ENCODE measurements around the gene SV2C. TPM values are rescaled to one million over a fixed set of nuclear protein-coding genes. Genes with fewer than 3 reads are reported as not detected.
A peak's percentile ranks its signal among the peaks of the same experiment; 100 is the strongest.

The SV2C gene
- total RNA-seq, 1 experiment from 2014 or later, result not detected

DNA sequence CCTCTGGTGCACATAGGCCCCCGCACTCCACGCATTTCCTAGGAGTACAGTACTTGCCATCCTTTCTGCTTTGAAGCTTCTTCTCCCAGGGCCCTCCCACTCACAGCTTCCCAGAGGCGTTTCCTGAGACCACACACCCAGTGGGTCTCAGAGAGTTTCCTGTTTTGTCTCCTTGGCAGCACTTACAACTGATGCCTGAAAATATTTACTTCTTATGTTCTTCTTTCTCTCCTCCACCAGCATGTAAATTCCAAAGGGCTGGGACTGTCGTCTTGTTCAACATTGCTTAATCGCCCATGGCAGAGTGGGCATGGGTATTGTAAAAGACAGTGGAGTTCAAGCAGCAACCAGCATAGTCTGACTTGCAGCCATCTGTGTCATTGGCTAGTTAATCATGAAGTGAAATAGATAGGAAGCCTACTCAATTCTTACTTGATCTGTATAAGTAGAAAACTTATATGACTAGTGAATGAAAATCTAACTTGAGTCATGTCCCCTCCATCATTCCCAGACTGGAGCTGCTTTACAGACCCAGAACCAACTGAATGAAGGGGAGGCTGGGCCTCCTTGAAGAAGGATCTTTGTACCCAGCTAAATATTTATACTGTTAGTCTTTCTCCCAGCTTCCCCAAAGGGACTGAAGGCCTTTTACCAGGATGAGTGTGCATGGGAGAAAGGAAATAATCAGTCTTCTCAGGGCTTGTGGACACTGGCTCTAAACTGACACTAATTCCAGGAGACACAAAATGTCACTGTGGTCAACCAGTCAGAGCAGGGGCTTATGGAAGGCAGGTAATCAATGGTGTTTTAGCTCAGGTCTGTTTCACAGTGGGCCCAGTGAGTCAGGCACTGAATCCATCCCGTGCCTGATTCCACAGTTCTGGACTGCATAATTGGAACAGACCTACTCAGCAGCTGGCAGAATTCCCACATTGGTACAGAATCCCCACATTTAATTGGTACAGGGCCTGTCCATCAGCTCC lies 116.4 kb downstream of the SV2C start:
- peaks cover 34% of the 10 kb centered on the region for H3K27me3 Mint-ChIP-seq (ENCODE audit: insufficient read depth, unreplicated experiment)
- no peaks in the 10 kb centered on the region for H3K9me3 Mint-ChIP-seq (ENCODE audit: unreplicated experiment)
- intact Hi-C loops (cut with micrococcal nuclease), result no loop called here
- POLR2A ChIA-PET, result no interaction called here
- CTCF ChIA-PET, result interaction anchor here (0.7 to 1.9 kb wide), 3 partner anchors 24 to 33 kb away, joined by 3 to 8 read pairs (median 6); no protein-coding TSS in a partner anchor
- H3K36me3 Mint-ChIP-seq (ENCODE audit: insufficient read depth, unreplicated experiment), result no peaks in the 10 kb centered on the region
- no peak overlapping the region for H3K4me3 Mint-ChIP-seq (ENCODE audit: unreplicated experiment)
- no peak for DNase-seq (ENCODE audit: unreplicated experiment)
- TF ChIP-seq, protein P1, sequence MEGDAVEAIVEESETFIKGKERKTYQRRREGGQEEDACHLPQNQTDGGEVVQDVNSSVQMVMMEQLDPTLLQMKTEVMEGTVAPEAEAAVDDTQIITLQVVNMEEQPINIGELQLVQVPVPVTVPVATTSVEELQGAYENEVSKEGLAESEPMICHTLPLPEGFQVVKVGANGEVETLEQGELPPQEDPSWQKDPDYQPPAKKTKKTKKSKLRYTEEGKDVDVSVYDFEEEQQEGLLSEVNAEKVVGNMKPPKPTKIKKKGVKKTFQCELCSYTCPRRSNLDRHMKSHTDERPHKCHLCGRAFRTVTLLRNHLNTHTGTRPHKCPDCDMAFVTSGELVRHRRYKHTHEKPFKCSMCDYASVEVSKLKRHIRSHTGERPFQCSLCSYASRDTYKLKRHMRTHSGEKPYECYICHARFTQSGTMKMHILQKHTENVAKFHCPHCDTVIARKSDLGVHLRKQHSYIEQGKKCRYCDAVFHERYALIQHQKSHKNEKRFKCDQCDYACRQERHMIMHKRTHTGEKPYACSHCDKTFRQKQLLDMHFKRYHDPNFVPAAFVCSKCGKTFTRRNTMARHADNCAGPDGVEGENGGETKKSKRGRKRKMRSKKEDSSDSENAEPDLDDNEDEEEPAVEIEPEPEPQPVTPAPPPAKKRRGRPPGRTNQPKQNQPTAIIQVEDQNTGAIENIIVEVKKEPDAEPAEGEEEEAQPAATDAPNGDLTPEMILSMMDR (IDR thresholded peaks at IDR 0.05; ENCODE audit: unreplicated experiment), result no peak
- H3K27ac Mint-ChIP-seq (ENCODE audit: low read depth, unreplicated experiment), result no peak overlapping the region
- BruUV-seq (replicated peaks), result no TSS peak
- H3K4me1 Mint-ChIP-seq (ENCODE audit: insufficient read depth, unreplicated experiment), result no peaks in the 10 kb centered on the region

DNA sequence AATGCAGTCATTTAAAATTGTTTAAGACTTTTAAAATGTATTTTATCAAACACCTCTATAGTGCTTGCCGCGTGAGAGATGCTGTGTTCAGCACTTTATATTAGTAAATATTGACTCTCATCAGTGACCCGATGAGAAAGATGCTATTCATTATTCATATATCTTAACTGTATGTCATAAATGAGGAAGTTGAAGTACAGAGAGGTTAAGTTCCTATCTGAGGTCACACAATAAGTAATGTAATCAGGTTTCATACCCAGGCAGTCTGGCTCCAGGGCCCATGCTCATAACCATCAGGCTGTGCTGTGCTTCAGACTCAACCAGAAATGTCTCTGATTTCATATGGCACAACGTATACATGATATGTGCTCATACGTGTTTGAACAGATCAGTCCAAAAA lies 119.0 kb downstream of the SV2C start:
- Mint-ChIP-seq H3K27ac (ENCODE audit: low read depth, unreplicated experiment) (no peak overlapping the region), H3K4me1 (ENCODE audit: insufficient read depth, unreplicated experiment) (no peaks in the 10 kb centered on the region), H3K36me3 (ENCODE audit: insufficient read depth, unreplicated experiment) (no peaks in the 10 kb centered on the region), H3K4me3 (ENCODE audit: unreplicated experiment) (no peak overlapping the region), H3K9me3 (ENCODE audit: unreplicated experiment) (no peaks in the 10 kb centered on the region), H3K27me3 (ENCODE audit: insufficient read depth, unreplicated experiment) (peaks cover 23% of the 10 kb centered on the region)
- BruUV-seq (replicated peaks), result no TSS peak
- ChIA-PET CTCF (interaction anchor here (1.6 kb wide), 1 partner anchor 27 kb away, joined by 3 read pairs; no protein-coding TSS in a partner anchor), POLR2A (no interaction called here)
- no peak for DNase-seq (ENCODE audit: unreplicated experiment)
- intact Hi-C loops (cut with micrococcal nuclease), result no loop called here
- TF ChIP-seq, protein P1 (IDR thresholded peaks at IDR 0.05; ENCODE audit: unreplicated experiment), result no peak

DNA sequence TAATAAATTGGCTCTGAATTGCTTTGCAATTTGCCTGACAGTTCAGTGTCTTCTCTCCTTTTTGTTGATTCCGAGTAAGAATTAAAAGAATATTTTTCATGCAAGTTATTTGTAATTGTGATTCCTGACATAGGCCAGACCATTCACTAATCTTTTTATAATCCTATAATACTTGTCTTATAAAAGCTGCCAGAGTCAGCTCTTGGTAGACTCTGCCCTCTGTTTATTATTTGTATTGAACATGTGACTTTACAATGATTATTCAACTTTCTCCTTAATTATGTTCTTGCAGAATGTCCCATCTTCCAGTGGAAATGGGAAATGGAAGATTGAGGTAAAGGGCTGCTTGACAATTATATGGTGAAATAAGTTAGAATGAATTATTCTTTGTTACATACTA lies 121.0 kb downstream of the SV2C start:
- CTCF ChIA-PET, result no interaction called here
- no peaks in the 10 kb centered on the region for H3K36me3 Mint-ChIP-seq (ENCODE audit: insufficient read depth, unreplicated experiment)
- no peak overlapping the region for H3K4me3 Mint-ChIP-seq (ENCODE audit: unreplicated experiment)
- intact Hi-C loops (cut with micrococcal nuclease), result no loop called here
- no peaks in the 10 kb centered on the region for H3K4me1 Mint-ChIP-seq (ENCODE audit: insufficient read depth, unreplicated experiment)
- DNase-seq (ENCODE audit: unreplicated experiment), result no peak
- H3K27me3 Mint-ChIP-seq (ENCODE audit: insufficient read depth, unreplicated experiment), result peaks cover 18% of the 10 kb centered on the region
- no peaks in the 10 kb centered on the region for H3K9me3 Mint-ChIP-seq (ENCODE audit: unreplicated experiment)
- POLR2A ChIA-PET, result no interaction called here
- no TSS peak for BruUV-seq (replicated peaks)
- TF ChIP-seq, protein P1 (IDR thresholded peaks at IDR 0.05; ENCODE audit: unreplicated experiment), result no peak
- no peak overlapping the region for H3K27ac Mint-ChIP-seq (ENCODE audit: low read depth, unreplicated experiment)

DNA sequence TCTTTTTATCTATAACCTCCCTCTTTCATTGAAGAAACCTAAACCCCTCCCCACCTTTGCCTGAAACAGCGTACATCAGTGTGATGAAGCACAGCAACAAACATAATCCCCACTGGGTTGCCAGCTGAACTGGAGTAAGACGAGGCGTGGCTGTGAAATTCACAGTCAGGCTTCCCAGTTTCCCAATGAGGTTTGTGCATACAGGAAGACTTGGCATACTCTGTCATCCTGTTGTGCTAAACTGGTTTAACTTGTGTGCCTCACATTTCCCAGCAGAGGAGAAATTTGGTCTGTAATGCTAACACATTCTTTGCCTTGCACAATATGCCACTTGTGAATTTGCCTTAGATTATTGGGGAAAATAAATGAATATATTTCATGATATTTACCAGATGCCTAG lies 121.5 kb downstream of the SV2C start:
- BruUV-seq (replicated peaks), result no TSS peak
- DNase-seq (ENCODE audit: unreplicated experiment), result peak; percentile 40
- ChIA-PET POLR2A (no interaction called here), CTCF (interaction anchor here (0.7 kb wide), 1 partner anchor 30 kb away, joined by 3 read pairs; no protein-coding TSS in a partner anchor)
- Mint-ChIP-seq H3K4me1 (ENCODE audit: insufficient read depth, unreplicated experiment) (no peaks in the 10 kb centered on the region), H3K27ac (ENCODE audit: low read depth, unreplicated experiment) (no peak overlapping the region), H3K4me3 (ENCODE audit: unreplicated experiment) (no peak overlapping the region), H3K9me3 (ENCODE audit: unreplicated experiment) (no peaks in the 10 kb centered on the region), H3K36me3 (ENCODE audit: insufficient read depth, unreplicated experiment) (no peaks in the 10 kb centered on the region), H3K27me3 (ENCODE audit: insufficient read depth, unreplicated experiment) (peaks cover 18% of the 10 kb centered on the region)
- TF ChIP-seq, protein P1 (IDR thresholded peaks at IDR 0.05; ENCODE audit: unreplicated experiment), result no peak
- intact Hi-C loops (cut with micrococcal nuclease), result no loop called here
